IMR-90 (cell line): ENCODE measurements around the gene IL22RA1. TPM values are rescaled to one million over a fixed set of nuclear protein-coding genes. Genes with fewer than 3 reads are reported as not detected.

Experiments used
- ATAC-seq: fragments of 200-7000 bp; cut with Tn5 transposase; 2 replicates; pipeline ENCODE4 v1.9.1; 2020; ENCODE audit warnings: low read depth, mild to moderate bottlenecking, moderate library complexity
- BruUV-seq: library from RNA; stranded (reverse); fragments of 400-500 nt; replicated peaks from 2 replicates; lab custom pipeline; 2021; lab: Mats Ljungman, UMichigan
- CTCF ChIA-PET: fragments of 300-600 bp; formaldehyde crosslinking; extraction: SDS; loops from one replicate; lab custom pipeline; 2021; ENCODE audit warnings: antibody characterized with exemption; lab: Yijun Ruan, JAX
- POLR2A ChIA-PET: fragments of 300-600 bp; sonication (Branson Sonifier 250); formaldehyde crosslinking; loops from one replicate; lab custom pipeline; 2022; ENCODE audit warnings: antibody characterized with exemption; ENCODE audit not compliant: unreplicated experiment; lab: Charles Lee
- DNase-seq: peaks from one replicate; pipeline ENCODE4 v3.0.0; 2013
- H2AFZ ChIP-seq: replicated peaks from 2 replicates; pipeline ENCODE3; 2013; ENCODE audit warnings: low read length, mild to moderate bottlenecking; ENCODE audit not compliant: poor library complexity
- H2AK5ac ChIP-seq: 2 replicates; pipeline ENCODE4 v1.6.1; 2013; ENCODE audit warnings: low read depth, low read length, inconsistent platforms
- H2AK9ac ChIP-seq: replicated peaks from 2 replicates; pipeline ENCODE3; 2013; ENCODE audit warnings: mild to moderate bottlenecking, low read depth, low read length, moderate library complexity; ENCODE audit not compliant: poor library complexity
- H2BK120ac ChIP-seq: 2 replicates; pipeline ENCODE4 v1.6.1; 2013; ENCODE audit warnings: low read depth, low read length, inconsistent platforms
- H2BK15ac ChIP-seq: 3 replicates; pipeline ENCODE4 v1.6.1; 2013; ENCODE audit warnings: low read depth, low read length, inconsistent platforms
- H2BK20ac ChIP-seq: 2 replicates; pipeline ENCODE4 v1.6.1; 2013; ENCODE audit warnings: low read depth, mild to moderate bottlenecking, inconsistent platforms, low read length, moderate library complexity
- H2BK5ac ChIP-seq: 2 replicates; pipeline ENCODE4 v1.6.1; 2013; ENCODE audit warnings: mild to moderate bottlenecking, low read depth, low read length, inconsistent platforms; ENCODE audit not compliant: poor library complexity, severe bottlenecking
- H3K14ac ChIP-seq: replicated peaks from 2 replicates; pipeline ENCODE4 v1.6.1; 2013; ENCODE audit warnings: low read depth, low read length, inconsistent platforms
- H3K18ac ChIP-seq: 2 replicates; pipeline ENCODE4 v1.6.1; 2013; ENCODE audit warnings: low read depth, low read length, control low read depth
- H3K23ac ChIP-seq: 2 replicates; pipeline ENCODE4 v1.6.1; 2013; ENCODE audit warnings: low read depth, low read length, inconsistent platforms
- H3K27ac ChIP-seq: 2 replicates; pipeline ENCODE4 v1.5.1; 2013; ENCODE audit warnings: mild to moderate bottlenecking, control low read depth, low read length; ENCODE audit not compliant: insufficient read depth
- H3K27me3 ChIP-seq: 2 replicates; pipeline ENCODE4 v1.6.1; 2013; ENCODE audit warnings: low read length; ENCODE audit not compliant: control insufficient read depth, insufficient read depth
- H3K36me3 ChIP-seq: 2 replicates; pipeline ENCODE4 v1.6.1; 2013; ENCODE audit warnings: low read length, mixed read lengths; ENCODE audit not compliant: control insufficient read depth, insufficient read depth
- H3K4ac ChIP-seq: 2 replicates; pipeline ENCODE4 v1.6.1; 2013; ENCODE audit warnings: low read depth, low read length, inconsistent platforms
- H3K4me1 ChIP-seq: 2 replicates; pipeline ENCODE4 v1.6.1; 2013; ENCODE audit warnings: low read length, mixed read lengths; ENCODE audit not compliant: control insufficient read depth, insufficient read depth
- H3K4me2 ChIP-seq: 2 replicates; pipeline ENCODE4 v1.6.1; 2013; ENCODE audit warnings: low read depth, mild to moderate bottlenecking, control low read depth, low read length, moderate library complexity
- H3K4me3 ChIP-seq: 2 replicates; pipeline ENCODE4 v1.5.1; 2013; ENCODE audit warnings: low read depth, mild to moderate bottlenecking, control low read depth, low read length, moderate library complexity; ENCODE audit not compliant: insufficient read depth
- H3K56ac ChIP-seq: 2 replicates; pipeline ENCODE4 v1.6.1; 2013; ENCODE audit warnings: low read length, inconsistent platforms; ENCODE audit not compliant: insufficient read depth; ENCODE audit errors: extremely low read depth
- H3K79me1 ChIP-seq, 2 experiments: 2 replicates each; pipeline ENCODE4 v1.6.1; 2013; ENCODE audit warnings: low read length in 2 of 2, inconsistent platforms in 1 of 2, low read depth in 1 of 2
- H3K9ac ChIP-seq: 2 replicates; pipeline ENCODE4 v1.6.1; 2013; ENCODE audit warnings: low read depth, low read length, control low read depth
- H3K9me1 ChIP-seq: 2 replicates; pipeline ENCODE4 v1.6.1; 2013; ENCODE audit warnings: low read length, inconsistent platforms; ENCODE audit not compliant: insufficient read depth
- H3K9me3 ChIP-seq: 2 replicates; pipeline ENCODE4 v1.6.1; 2013; ENCODE audit warnings: low read length; ENCODE audit not compliant: control insufficient read depth, insufficient read depth
- H4K20me1 ChIP-seq: 2 replicates; pipeline ENCODE4 v1.6.1; 2013; ENCODE audit warnings: low read length, inconsistent platforms; ENCODE audit not compliant: insufficient read depth
- H4K5ac ChIP-seq: 2 replicates; pipeline ENCODE4 v1.6.1; 2013; ENCODE audit warnings: mild to moderate bottlenecking, low read depth, low read length, control low read depth
- H4K8ac ChIP-seq, 2 experiments: 2 replicates each; pipeline ENCODE4 v1.6.1; 2013; ENCODE audit warnings: low read depth in 2 of 2, low read length in 2 of 2, control low read depth in 1 of 2, inconsistent platforms in 1 of 2
- H4K91ac ChIP-seq: 2 replicates; pipeline ENCODE4 v1.6.1; 2013; ENCODE audit warnings: low read depth, low read length, inconsistent platforms; ENCODE audit not compliant: insufficient read depth
- BHLHE40 ChIP-seq: fragments of 150-350 bp; IDR thresholded peaks from 2 replicates; pipeline ENCODE4 v1.6.1; 2016; ENCODE audit warnings: mild to moderate bottlenecking, low read depth, low read length
- CEBPB ChIP-seq: IDR thresholded peaks from 2 replicates; pipeline ENCODE4 v1.6.1; 2012; ENCODE audit warnings: low read depth, low read length, improper control_type of control experiment
- CHD1 ChIP-seq: IDR thresholded peaks from 2 replicates; pipeline ENCODE4 v1.6.1; 2012; ENCODE audit warnings: low read depth, low read length, improper control_type of control experiment
- FOS ChIP-seq: fragments of 150-350 bp; IDR thresholded peaks from 2 replicates; pipeline ENCODE4 v1.6.1; 2016; ENCODE audit warnings: low read depth, low read length
- MAFK ChIP-seq: IDR thresholded peaks from 2 replicates; pipeline ENCODE4 v1.6.1; 2012; ENCODE audit warnings: low read depth, low read length, improper control_type of control experiment
- MAZ ChIP-seq: IDR thresholded peaks from 2 replicates; pipeline ENCODE4 v1.6.1; 2012; ENCODE audit warnings: low read depth, mild to moderate bottlenecking, low read length, improper control_type of control experiment, moderate library complexity, borderline replicate concordance
- MXI1 ChIP-seq: IDR thresholded peaks from 2 replicates; pipeline ENCODE4 v1.6.1; 2012; ENCODE audit warnings: low read depth, mild to moderate bottlenecking, low read length, moderate library complexity, borderline replicate concordance
- NFE2L2 ChIP-seq: fragments of 150-350 bp; IDR thresholded peaks from 2 replicates; pipeline ENCODE4 v1.6.1; 2016; ENCODE audit warnings: low read depth, mild to moderate bottlenecking, low read length
- POLR2A ChIP-seq: IDR thresholded peaks from 2 replicates; pipeline ENCODE4 v1.6.1; 2012; ENCODE audit warnings: mild to moderate bottlenecking, low read depth, low read length
- RAD21 ChIP-seq: IDR thresholded peaks from 2 replicates; pipeline ENCODE4 v1.6.1; 2012; ENCODE audit warnings: low read length, improper control_type of control experiment
- RCOR1 ChIP-seq: IDR thresholded peaks from 2 replicates; pipeline ENCODE4 v1.6.1; 2012; ENCODE audit warnings: mild to moderate bottlenecking, low read length, improper control_type of control experiment; ENCODE audit not compliant: insufficient replicate concordance
- RFX5 ChIP-seq: IDR thresholded peaks from 2 replicates; pipeline ENCODE4 v1.8.0; 2012; ENCODE audit warnings: low read depth, mild to moderate bottlenecking, low read length, moderate library complexity
- SMC3 ChIP-seq: fragments of 150-350 bp; IDR thresholded peaks from 2 replicates; pipeline ENCODE4 v1.6.1; 2016; ENCODE audit warnings: low read depth, mild to moderate bottlenecking, antibody characterized with exemption, low read length, moderate library complexity
- WGBS, 2 experiments: methylation state at CpG; one replicate each; pipeline versions ENCODE4 v1.1.5 to v1.1.7; 2013; ENCODE audit warnings: missing lambda C conversion rate in 2 of 2; ENCODE audit not compliant: insufficient read length in 1 of 2; ENCODE audit errors: extremely low coverage in 2 of 2; 5-methylcytosine and 5-hydroxymethylcytosine counted together
- dilution Hi-C: fragments of 300-500 bp; cut with HindIII; formaldehyde crosslinking; loops from one replicate; pipeline ENCODE4 v1.14.3; 2018; ENCODE audit warnings: low sequenced_read_pairs; ENCODE audit not compliant: unreplicated experiment
- in situ Hi-C: fragments of 300-500 bp; cut with MboI; formaldehyde crosslinking; loops from 3 replicates; pipeline ENCODE4 v1.14.3; 2019; ENCODE audit warnings: low sequenced_read_pairs, inconsistent platforms, mixed read lengths
- intact Hi-C: fragments of 100-400 bp; cut with micrococcal nuclease; formaldehyde crosslinking; loops from 2 replicates; pipeline ENCODE4 v1.10.0; 2022
- polyA plus RNA-seq, 3 experiments: library from polyadenylated mRNA; depleted of rRNA; stranded (reverse); fragments of >200 nt; gene quantifications; 2 replicates each; pipeline ENCODE4 v1.2.3, GENCODE V29; 2012; ENCODE audit warnings: low replicate concordance in 1 of 3
- total RNA-seq: library from RNA; depleted of rRNA; stranded (reverse); fragments of >200 nt; gene quantifications from 2 replicates; pipeline ENCODE4 v1.2.3, GENCODE V29; 2012
- TF ChIP-seq, protein P1 (sequence below): fragments of 150-350 bp; IDR thresholded peaks from 2 replicates; pipeline ENCODE4 v1.6.1; 2017; ENCODE audit warnings: mild to moderate bottlenecking, antibody characterized with exemption, low read length, low read depth
- TF ChIP-seq, protein P2 (sequence below): fragments of 150-350 bp; IDR thresholded peaks from 2 replicates; pipeline ENCODE4 v1.6.1; 2016; ENCODE audit warnings: low read depth, mild to moderate bottlenecking, low read length, moderate library complexity, borderline replicate concordance
- TF ChIP-seq, protein P3 (sequence below): conservative IDR thresholded peaks from 2 replicates; pipeline ENCODE4 v1.5.1; 2012; ENCODE audit warnings: mild to moderate bottlenecking, low read depth, low read length, improper control_type of control experiment

IL22RA1 gene
- total and polyA plus RNA-seq, 2 of the 4 experiments (the other 2 are of a cell fraction): not detected

DNA sequence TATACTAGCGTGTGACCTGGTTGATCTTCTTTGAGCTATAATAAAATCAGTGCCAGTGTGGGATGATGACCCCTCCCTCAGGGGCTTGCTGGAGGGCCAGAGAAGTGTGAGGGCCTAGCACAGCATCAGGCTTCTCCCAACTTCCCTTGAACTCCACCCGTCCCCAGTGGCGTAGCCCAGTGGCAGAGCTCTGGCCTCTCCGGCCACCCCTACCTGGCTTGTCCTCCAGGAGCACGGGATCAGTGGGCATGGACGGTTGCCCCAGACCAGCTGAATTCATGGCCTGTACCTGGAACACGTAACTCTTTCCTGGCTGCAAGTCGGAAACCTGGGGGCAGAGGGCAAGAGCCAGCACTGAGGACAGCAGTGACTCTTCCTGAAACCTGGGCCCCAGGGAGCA, 67.0 kb downstream of the IL22RA1 start:
- Histone ChIP-seq H3K27me3 (peaks cover 43% of the 10 kb centered on the region), H3K4me2 (no peak overlapping the region), H3K9me1 (no peaks in the 10 kb centered on the region), H3K9me3 (no peaks in the 10 kb centered on the region), H3K4me1 (no peaks in the 10 kb centered on the region), H3K23ac (no peak overlapping the region), H4K91ac (no peak overlapping the region), H3K14ac (no peak overlapping the region), H3K36me3 (no peaks in the 10 kb centered on the region), H4K20me1 (no peaks in the 10 kb centered on the region), H2AFZ (no peak overlapping the region), H2BK120ac (no peak overlapping the region), H3K79me1 (no peaks in the 10 kb centered on the region), H3K9ac (no peak overlapping the region), H3K18ac (no peak overlapping the region), H2AK9ac (no peak overlapping the region), H2BK15ac (no peak overlapping the region), H3K27ac (no peak overlapping the region), H2AK5ac (no peak overlapping the region), H3K4me3 (no peak overlapping the region), H4K8ac (no peak overlapping the region), H3K4ac (no peak overlapping the region), H2BK5ac (no peak overlapping the region), H4K5ac (no peak overlapping the region), H3K56ac (no peak overlapping the region), H2BK20ac (no peak overlapping the region)
- in situ Hi-C loops: no loop called here
- ChIA-PET CTCF (no interaction called here), POLR2A (no interaction called here)
- TF ChIP-seq, protein P1, sequence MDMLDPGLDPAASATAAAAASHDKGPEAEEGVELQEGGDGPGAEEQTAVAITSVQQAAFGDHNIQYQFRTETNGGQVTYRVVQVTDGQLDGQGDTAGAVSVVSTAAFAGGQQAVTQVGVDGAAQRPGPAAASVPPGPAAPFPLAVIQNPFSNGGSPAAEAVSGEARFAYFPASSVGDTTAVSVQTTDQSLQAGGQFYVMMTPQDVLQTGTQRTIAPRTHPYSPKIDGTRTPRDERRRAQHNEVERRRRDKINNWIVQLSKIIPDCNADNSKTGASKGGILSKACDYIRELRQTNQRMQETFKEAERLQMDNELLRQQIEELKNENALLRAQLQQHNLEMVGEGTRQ: no peak
- TF ChIP-seq, protein P2, sequence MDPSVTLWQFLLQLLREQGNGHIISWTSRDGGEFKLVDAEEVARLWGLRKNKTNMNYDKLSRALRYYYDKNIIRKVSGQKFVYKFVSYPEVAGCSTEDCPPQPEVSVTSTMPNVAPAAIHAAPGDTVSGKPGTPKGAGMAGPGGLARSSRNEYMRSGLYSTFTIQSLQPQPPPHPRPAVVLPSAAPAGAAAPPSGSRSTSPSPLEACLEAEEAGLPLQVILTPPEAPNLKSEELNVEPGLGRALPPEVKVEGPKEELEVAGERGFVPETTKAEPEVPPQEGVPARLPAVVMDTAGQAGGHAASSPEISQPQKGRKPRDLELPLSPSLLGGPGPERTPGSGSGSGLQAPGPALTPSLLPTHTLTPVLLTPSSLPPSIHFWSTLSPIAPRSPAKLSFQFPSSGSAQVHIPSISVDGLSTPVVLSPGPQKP: no peak
- no peak for TF ChIP-seq MAFK
- TF ChIP-seq, protein P3, sequence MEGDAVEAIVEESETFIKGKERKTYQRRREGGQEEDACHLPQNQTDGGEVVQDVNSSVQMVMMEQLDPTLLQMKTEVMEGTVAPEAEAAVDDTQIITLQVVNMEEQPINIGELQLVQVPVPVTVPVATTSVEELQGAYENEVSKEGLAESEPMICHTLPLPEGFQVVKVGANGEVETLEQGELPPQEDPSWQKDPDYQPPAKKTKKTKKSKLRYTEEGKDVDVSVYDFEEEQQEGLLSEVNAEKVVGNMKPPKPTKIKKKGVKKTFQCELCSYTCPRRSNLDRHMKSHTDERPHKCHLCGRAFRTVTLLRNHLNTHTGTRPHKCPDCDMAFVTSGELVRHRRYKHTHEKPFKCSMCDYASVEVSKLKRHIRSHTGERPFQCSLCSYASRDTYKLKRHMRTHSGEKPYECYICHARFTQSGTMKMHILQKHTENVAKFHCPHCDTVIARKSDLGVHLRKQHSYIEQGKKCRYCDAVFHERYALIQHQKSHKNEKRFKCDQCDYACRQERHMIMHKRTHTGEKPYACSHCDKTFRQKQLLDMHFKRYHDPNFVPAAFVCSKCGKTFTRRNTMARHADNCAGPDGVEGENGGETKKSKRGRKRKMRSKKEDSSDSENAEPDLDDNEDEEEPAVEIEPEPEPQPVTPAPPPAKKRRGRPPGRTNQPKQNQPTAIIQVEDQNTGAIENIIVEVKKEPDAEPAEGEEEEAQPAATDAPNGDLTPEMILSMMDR: no peak
- no peak for TF ChIP-seq MXI1
- no peak for TF ChIP-seq MAZ
- TF ChIP-seq SMC3: no peak
- no peak for TF ChIP-seq CHD1
- no peak for TF ChIP-seq RCOR1
- no peak for TF ChIP-seq POLR2A
- no peak for TF ChIP-seq NFE2L2
- no peak for TF ChIP-seq CEBPB
- TF ChIP-seq BHLHE40: no peak
- TF ChIP-seq RFX5: no peak
- TF ChIP-seq RAD21: no peak
- TF ChIP-seq FOS: no peak
- no peak for ATAC-seq
- no peak for DNase-seq
- 83% methylated on average over 4 of the region's 8 CpGs; no CpG with 5 or more reads in 1 of the 2 experiments for WGBS, 2 experiments
- intact Hi-C loops: no loop called here
- dilution Hi-C loops: no loop called here
- BruUV-seq: no TSS peak
